Tibial nerve (tissue), 3 donors: Measurements from ENCODE around the gene SFMBT2.

Experiments used
- CTCF ChIP-seq, 5 experiments: fragments of 200-600 bp in 3 of 5; fragments of 450-650 bp in 2 of 5; sonication (generic) in 3 of 5; IDR thresholded peaks; one replicate each; pipeline ENCODE4 v1.5.1; 2016 to 2019; ENCODE audit warnings: antibody characterized with exemption in 5 of 5, mild to moderate bottlenecking in 3 of 5, moderate library complexity in 2 of 5
- POLR2A ChIP-seq, 2 donors: fragments of 450-650 bp; IDR thresholded peaks; one replicate each; pipeline ENCODE4 v1.6.1; 2017; ENCODE audit warnings: antibody characterized with exemption in 2 of 2, mild to moderate bottlenecking in 2 of 2, moderate library complexity in 2 of 2

- no peak for TF ChIP-seq POLR2A (IDR thresholded peaks at IDR 0.05)
- no peak for TF ChIP-seq CTCF (IDR thresholded peaks at IDR 0.05)
Observed at GRCh38 chr10:7436490-7437100, 25.8 kb upstream of the SFMBT2 start.
